ENCODE measurements around the gene TGM1.

TGM1 gene

DNA sequence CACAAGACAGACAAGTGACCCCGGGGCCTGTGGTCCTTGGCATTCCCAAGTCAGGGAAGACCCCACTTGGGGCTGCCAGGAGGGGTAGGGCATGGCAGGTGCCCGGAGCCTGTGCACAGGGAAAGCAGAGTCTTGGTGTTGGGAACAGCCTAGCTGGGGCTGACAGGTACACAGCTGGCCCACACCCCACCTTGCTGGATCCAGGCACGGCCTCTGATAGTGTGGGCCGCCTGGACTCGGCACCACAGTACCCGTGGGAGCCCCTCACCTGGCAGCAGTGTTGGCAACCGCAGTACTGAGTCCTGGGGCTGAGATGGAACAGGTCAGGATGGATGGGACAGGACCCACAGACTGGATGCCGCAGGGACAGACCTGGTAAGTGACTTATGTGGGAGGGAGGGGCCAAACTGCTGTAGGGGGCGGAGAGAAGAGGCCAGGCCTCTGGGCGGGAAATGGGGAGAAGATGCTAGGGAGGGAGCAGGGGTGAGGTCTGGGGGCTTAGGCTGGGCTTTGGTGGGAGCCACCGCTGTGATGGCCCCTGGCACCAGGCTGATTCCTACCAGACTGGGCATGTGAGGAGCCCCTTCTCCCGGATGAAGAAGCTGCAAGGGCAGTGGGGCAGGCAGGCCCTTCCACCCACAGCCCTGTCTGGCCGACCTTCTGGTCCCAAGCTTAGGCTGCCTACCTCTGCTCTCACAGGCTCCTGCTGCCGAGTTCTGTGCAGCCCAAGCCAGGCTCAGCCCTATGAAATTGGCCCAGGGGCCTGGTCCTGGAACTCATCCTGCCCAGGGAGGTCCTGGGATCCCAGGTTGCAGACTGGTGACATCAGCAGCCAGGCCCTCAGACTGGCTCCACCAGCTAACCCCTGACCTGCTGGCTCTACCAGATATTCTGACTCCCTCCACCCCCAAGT is at the start of gene TGM1:
Gene TGM1, minus strand, starts transcription at position 357 of the 913 bp plus-strand sequence. CDS start 825 bp downstream, outside the sequence.
- DNase-seq (ENCODE audit: low spot score) = no peak

DNA sequence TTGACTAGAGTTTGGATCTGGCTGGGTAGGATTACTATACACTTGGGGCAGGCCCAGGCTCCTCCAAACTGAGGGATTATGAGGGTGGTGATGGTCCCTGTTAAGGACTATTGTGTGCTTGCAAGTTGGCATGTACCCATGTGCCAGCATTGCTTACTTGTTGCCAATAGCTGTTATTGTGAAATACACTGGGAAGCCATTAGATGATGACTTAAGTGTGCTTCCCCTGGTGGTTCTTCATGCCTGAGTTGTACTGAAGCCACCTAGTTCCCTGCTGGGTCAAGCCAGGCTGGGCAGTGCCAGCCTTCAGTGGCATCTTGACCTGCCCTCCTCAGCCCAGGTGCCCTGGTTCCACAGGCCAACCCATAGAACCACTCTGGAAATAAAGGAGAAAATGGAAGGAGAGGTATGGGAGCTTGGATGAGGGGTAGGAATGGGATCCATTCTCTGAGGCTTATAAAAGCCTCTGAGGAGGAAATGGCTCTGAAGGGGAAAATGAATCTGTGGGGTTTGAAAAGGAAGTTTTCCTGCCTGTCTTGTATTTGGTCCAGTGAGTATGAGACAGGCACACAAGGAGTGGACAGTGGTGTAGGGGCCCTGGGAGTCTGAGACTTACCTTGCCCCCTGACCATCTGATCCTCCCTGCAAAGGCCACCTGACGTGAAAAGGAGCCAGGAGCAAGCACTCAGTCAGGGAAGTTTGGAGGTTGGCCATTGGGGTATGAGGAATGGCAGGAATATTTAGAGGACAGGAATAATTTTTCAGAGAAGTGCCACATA is 49.0 kb upstream of the TGM1 start:
- no peak for DNase-seq (ENCODE audit: low spot score)

GRCh38 chr14:24310646-24311604 is 47.9 kb upstream of the TGM1 start, which contains the start of gene LTB4R:
Gene LTB4R, plus strand, starts transcription at chr14:24311502. Its CDS starts 4,150 bp downstream, at chr14:24315652.
- DNase-seq (ENCODE audit: low spot score) = peak; percentile 82

DNA sequence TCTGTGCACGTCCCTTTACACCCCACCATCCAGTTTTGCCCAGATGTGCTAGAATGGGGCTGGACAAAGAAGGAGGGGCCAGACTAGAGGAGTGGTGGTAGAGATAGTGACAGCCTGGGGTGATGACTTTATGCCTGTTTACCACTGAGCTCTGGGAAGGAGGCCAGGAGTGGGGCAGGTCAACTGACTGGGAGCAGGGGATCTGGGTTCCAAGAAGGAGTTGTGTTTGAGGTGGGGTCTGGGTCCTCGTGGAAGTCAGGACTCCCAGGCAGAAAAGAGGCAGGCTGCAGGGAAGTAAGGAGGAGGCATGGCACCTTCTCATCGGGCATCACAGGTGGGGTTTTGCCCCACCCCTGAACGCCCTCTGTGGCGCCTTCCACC is 47.3 kb upstream of the TGM1 start:
- DNase-seq (ENCODE audit: low spot score) = no peak

DNA sequence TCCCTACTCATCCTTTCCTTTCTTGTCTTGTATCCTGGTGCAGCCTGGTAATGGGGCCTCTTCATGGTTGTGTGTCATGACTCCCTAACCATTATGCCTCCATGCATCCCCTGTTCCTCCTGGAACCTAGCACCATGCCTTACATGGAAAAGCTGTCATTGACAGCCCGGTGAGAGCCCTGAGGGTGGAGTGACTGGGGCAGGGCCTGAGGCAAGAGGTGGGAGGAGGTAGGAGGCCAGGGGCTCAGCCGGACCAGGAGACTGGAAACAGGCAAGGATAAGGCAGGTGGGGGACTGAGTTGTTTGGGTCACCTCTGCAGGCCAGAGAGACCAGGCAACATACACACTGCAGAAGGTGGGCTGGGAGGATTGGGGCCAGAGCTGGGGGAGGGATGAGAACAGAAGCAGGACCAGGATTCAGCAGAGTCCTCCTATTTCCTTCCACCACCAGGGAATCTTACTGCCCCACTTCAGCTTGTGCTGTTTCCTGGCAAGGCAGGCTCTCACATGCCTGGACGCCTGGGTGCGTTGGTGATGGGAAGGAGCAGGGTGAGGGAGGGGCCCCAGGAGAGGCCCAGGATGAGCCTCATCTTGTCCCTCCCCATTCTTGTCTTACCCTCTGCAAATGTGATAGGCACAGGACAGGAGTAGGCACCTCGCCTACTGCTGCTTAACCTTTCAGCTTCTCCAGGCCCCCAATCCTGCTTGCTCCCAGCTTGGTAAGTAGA is 46.7 kb upstream of the TGM1 start, which contains the start of gene LTB4R2:
Gene LTB4R2, plus strand, starts transcription at position 603 of the 727 bp plus-strand sequence. CDS start 525 bp downstream, outside the sequence.
- DNase-seq (ENCODE audit: low spot score) = no peak

DNA sequence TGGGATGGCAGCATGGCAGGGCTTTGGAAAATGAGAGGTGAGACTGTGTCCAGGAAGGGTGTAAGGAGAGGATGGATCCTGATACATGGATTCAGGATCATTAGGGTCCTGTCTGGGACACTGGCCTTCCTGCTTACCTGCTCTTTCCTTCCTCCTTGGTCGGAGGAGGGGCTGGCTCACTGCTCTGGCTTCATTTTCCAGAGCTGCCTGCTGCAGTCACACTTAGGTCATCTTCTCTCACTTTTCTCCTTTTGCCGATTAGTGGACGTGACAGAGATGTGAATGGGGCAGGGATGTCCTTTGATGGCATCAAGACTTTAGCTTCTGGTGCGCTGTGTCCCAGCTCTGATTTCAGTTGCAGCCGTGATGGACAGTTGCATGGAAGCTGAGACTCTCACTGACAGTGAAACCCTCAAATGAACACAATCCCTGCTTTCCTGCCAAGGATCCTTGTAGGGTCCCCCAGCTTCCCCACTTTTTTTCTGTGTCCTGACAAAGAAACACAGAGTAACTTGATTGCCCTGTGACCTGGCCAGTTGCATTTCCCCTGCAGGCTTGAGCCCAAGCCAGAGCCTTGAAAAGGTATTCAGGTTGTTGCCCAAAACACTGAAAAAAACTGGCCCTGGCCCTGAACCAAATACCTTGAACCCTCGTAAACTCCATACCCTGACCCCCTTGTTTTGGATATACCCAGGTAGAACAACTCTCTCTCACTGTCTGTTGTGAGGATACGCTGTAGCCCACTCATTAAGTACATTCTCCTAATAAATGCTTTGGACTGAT is 45.6 kb upstream of the TGM1 start:
- no peak for DNase-seq (ENCODE audit: low spot score)

DNA sequence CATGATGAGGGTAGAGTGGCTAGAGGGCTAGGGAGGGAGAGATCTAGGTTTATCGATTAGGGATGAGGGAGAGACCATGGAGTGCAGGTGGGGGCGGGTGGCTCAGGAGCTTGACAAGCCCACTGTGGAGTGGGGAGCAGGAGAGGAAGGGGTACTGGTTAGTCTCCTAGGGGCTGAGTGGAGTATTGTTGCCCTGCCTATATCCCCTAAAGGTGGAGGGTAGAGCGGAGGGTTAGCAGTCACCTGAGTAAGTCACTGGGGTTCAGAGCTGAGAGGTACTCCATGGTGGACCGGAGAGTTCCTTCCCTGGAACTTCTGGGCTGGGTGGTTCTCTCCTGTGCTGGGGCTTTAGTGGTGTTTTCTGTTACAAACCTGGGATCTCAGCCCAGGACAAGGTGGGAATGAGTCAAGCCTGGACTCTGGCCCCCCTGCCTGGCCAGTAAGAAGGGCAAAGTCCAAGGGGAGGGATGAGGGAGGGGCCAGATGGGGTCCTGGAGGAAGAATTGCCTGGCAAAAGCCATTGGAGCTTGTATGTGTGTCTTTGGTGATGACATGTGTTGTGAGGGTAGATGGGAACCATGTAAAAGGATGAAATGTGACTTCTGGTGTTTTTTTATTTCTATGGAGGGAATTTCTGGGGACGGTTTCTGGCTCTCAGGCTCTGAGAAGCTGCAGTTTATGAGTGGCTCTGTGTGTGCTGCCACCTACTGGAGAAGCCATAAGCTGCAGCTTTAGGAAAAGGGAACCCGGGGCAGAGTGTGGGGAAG is 44.8 kb upstream of the TGM1 start, which contains the start of gene CIDEB:
Gene CIDEB, minus strand, starts transcription at position 403 of the 767 bp plus-strand sequence. Its CDS starts 119 bp downstream, at position 284.
- DNase-seq (ENCODE audit: low spot score) = peak; percentile 70

DNA sequence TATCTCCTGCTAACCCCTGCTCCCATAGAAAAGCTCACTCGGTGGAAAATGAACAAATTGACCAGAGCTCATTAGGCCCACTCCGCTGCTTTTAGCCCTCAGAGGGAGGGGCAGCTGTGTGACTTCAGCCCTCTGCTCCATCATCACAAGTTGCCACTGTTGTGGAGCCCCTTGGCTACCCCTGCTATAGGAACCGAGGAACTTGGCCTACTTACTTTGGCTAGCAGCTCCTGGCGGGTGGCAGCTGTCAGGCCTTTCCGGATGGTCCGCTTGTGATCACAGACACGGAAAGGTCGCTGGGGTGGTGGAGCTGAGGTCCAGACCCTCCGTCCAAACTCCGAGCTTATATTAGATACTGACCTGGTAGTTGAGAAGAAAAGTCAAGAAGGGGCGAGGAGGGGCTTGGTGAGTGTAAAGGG is 44.2 kb upstream of the TGM1 start:
- no peak for DNase-seq (ENCODE audit: low spot score)

GRCh38 chr14:24304019-24304387 is 41.0 kb upstream of the TGM1 start:
- DNase-seq (ENCODE audit: low spot score) = no peak

DNA sequence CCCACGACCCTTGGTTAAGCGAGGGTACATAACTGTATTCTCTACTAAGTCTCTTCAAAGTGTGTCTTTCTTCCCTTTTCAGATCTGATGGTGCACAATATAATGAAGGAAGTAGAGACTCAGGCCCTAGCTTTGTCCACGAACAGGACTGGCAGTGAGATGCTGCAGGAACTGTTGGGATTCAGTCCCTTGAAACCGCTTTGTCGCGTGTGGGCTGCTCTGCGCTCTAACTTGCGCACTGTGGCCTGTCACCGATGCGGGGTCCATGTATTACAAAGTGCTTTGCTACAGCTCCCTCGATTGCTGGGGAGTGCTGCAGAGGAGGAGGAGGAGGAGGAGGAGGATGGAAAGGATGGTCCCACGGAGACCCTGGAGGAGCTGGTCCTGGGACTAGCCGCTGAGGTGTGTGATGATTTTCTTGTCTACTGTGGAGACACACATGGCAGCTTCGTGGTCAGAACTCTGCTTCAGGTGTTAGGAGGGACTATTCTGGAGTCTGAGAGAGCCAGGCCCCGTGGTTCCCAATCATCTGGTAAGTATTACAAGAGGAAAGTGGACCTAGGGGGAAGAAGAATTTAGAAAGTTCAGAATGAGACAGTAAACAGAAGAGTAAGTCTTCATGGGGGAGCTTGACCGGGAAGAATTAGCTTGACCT is 37.5 kb upstream of the TGM1 start:
- no peak for DNase-seq (ENCODE audit: low spot score)

GRCh38 chr14:24299255-24300191 is 36.5 kb upstream of the TGM1 start, which contains the start of the genes DHRS1 and NOP9:
Gene DHRS1, minus strand, starts transcription at chr14:24299780. Its CDS starts 674 bp downstream, at chr14:24299106.
Gene NOP9, plus strand, starts transcription at chr14:24299850. Its CDS starts 105 bp downstream, at chr14:24299955.
- DNase-seq (ENCODE audit: low spot score) = peak; percentile 93

- no peak for DNase-seq (ENCODE audit: low spot score)
Measured at GRCh38 chr14:24298892-24299254, 35.9 kb upstream of the TGM1 start.

DNA sequence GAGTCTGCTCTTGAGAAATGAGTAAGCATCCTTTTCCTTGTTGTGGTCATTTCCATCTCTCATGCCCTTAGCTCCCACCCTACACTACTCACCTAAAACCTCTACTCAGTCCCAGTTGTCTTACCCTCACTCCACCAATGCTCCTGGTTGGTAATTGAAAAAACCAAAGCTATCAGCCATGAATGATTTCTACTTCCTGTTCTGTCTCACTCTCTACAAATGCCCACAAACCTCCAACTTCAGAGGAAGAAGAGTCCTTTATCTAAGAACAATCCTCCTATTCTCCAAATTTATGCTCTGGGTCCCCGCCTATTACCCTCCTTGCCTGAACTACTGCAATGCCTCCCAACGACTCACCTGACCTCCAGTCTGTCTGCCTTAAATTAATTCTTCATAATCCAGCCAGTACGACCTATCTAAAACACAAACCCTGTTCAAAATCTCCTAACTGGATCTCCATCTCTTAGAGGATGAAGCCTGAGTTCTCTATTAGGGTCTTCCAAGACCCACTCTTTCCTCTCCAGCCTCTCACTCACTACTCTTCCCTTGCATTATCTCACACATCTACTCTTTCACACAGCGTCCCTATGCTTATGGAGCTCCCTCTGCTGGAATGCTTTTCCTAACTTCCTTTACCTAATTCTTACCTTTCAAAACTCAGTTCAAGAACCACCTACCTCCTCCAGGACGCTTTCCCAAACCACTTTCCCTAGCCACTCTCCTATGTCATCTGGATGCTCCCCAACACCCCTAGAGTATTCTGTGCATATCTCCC is 34.4 kb upstream of the TGM1 start:
- no peak for DNase-seq (ENCODE audit: low spot score)

- DNase-seq (ENCODE audit: low spot score) = peak; percentile 86
Measured at GRCh38 chr14:24296341-24297157, 33.6 kb upstream of the TGM1 start.

- DNase-seq (ENCODE audit: low spot score) = no peak
Measured at GRCh38 chr14:24293525-24293924, 30.5 kb upstream of the TGM1 start.

Measured in Ammon's horn (tissue), 1 donor.